WI38 (cell line): ENCODE results near the gene KIR3DL2.
"Not testable (repeated sequence)": the region's sequence is repeated elsewhere in the genome, so short reads cannot be mapped to it uniquely, and the experiment has no call there.

Source experiments
- H3K4me3 ChIP-seq: 2 replicates; pipeline ENCODE4 v1.5.1; 2011; ENCODE audit warnings: low read depth, mild to moderate bottlenecking, control low read depth, low read length
- TF ChIP-seq, protein P1 (sequence below): IDR thresholded peaks from 2 replicates; pipeline ENCODE4 v1.5.1; 2012; ENCODE audit warnings: low read depth, mild to moderate bottlenecking, control low read depth, low read length

KIR3DL2 gene

DNA sequence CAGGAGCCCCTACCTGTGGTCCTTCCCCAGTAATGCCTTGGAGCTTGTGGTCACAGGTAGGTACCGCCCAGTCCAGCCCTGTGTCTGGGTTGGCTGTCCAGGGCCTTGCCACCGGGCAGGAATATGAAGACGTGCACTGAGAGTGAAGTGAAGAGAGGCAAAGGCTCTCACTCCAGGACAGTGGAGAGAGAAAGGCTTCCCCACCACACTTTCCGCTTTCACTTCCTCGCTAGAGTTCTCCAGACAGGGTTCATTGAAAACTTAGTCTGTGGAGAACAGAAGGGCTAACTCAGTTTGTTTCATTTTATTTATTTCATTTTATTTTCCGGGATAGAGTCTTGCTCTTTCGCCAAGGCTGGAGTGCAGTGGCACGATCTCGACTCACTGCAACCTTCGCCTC is 38.0 kb downstream of the KIR3DL2 start:
- TF ChIP-seq, protein P1, sequence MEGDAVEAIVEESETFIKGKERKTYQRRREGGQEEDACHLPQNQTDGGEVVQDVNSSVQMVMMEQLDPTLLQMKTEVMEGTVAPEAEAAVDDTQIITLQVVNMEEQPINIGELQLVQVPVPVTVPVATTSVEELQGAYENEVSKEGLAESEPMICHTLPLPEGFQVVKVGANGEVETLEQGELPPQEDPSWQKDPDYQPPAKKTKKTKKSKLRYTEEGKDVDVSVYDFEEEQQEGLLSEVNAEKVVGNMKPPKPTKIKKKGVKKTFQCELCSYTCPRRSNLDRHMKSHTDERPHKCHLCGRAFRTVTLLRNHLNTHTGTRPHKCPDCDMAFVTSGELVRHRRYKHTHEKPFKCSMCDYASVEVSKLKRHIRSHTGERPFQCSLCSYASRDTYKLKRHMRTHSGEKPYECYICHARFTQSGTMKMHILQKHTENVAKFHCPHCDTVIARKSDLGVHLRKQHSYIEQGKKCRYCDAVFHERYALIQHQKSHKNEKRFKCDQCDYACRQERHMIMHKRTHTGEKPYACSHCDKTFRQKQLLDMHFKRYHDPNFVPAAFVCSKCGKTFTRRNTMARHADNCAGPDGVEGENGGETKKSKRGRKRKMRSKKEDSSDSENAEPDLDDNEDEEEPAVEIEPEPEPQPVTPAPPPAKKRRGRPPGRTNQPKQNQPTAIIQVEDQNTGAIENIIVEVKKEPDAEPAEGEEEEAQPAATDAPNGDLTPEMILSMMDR: no peak

DNA sequence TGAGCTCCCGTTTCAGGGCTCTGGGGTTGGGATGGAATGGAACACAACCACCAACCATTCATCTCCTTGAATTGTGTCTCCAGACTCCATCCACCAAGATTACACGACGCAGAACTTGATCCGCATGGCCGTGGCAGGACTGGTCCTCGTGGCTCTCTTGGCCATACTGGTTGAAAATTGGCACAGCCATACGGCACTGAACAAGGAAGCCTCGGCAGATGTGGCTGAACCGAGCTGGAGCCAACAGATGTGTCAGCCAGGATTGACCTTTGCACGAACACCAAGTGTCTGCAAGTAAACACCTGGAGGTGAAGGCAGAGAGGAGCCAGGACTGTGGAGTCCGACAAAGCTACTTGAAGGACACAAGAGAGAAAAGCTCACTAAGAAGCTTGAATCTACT is 39.3 kb downstream of the KIR3DL2 start:
- TF ChIP-seq, protein P1: no peak
- no peak overlapping the region for H3K4me3 ChIP-seq

More for the DNA sequence above, 38.0 kb downstream of the KIR3DL2 start:
- no peak overlapping the region for H3K4me3 ChIP-seq

DNA sequence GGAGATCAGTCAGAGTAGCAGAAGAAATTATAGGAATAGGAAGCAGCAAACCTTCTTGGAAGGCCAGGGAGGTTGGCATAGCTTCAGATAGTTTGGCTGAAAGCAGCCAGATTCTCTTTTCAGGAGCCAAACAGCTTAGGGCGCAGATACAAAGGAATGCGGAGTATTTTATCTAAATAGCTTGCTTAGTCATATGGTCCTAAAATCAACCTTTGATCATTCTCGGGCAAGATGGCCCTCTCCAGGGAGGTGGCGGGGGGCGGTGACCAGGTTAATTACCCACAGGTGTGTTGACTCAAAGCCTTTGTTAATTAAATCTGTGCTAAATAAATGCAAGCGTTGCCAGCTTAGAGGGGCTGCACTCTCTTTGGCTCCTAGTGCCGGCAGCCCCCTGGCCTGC is 43.2 kb downstream of the KIR3DL2 start:
- TF ChIP-seq, protein P1: no peak
- H3K4me3 ChIP-seq: no peak overlapping the region

GRCh38 chr19:54894106-54894505 is 43.9 kb downstream of the KIR3DL2 start:
- not testable (repeated sequence) for H3K4me3 ChIP-seq

DNA sequence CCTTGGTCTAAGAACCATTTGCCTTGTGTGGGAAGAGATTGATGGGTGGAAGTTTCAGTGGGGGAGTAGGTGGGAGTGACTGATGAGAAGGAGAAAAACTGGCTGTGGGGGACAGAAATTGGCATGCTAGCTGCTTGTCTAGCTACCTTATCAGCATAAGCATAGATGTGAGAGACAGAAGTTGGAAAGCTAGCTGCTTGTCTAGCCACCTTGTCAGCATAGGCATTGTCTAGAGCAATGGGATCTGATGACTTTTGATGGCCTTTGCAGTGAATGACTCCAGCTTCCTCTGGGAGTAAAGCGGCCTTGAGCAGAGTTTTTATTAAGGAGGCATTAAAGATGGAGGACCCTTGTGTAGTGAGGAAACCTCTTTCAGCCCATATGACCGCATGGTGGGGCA is 45.8 kb downstream of the KIR3DL2 start:
- TF ChIP-seq, protein P1: no peak
- no peak overlapping the region for H3K4me3 ChIP-seq

GRCh38 chr19:54898685-54899084 is 48.4 kb downstream of the KIR3DL2 start:
- H3K4me3 ChIP-seq: not testable (repeated sequence)

GRCh38 chr19:54899646-54900045 is 49.4 kb downstream of the KIR3DL2 start:
- H3K4me3 ChIP-seq: not testable (repeated sequence)

DNA sequence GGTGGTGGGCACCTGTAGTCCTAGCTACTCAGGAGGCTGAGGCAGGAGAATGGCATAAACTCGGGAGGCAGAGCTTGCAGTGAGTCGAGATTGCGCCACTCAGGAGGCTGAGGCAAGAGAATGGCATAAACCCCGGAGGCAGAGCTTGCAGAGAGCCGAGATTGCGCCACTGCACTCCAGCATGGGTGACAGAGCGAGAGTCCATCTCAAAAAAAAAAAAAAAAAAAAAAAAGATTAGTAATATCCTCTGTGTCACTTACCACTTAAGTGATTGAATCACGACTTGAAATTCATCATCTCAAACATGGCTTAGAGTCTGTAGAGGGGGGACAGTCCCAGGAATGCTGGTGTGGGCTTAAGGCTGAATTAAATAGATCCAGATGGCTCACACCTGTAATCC is 50.9 kb downstream of the KIR3DL2 start:
- not testable (repeated sequence) for H3K4me3 ChIP-seq

- H3K4me3 ChIP-seq: no peak overlapping the region
- TF ChIP-seq, protein P1: no peak
Observed at GRCh38 chr19:54902061-54902460, 51.8 kb downstream of the KIR3DL2 start.

- no peak overlapping the region for H3K4me3 ChIP-seq
- TF ChIP-seq, protein P1: no peak
Observed at GRCh38 chr19:54903303-54903702, 53.1 kb downstream of the KIR3DL2 start.

- not testable (repeated sequence) for H3K4me3 ChIP-seq
Observed at GRCh38 chr19:54904261-54904660, 54.0 kb downstream of the KIR3DL2 start.
